ENCODE results near the gene INSIG2.

DNA sequence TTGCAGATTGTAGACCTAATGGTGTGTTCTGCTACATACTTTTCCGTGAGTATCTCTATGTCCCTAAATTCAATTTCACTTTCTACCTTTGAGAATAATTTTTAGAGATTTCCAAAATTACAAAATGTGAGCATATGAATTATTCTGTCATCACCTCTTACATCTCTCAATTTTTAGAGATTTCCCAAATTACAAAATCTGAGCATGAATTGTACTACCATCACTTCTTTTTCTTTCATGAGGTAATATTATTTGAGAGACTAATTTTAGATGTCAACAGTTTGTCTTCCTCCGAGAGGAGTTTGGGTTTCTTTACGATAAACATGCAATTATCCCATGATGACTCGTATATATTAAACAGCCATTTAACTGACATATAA lies 32.1 kb downstream of the INSIG2 start:
- no peak for TF ChIP-seq FOXM1 (IDR thresholded peaks at IDR 0.05; ENCODE audit: borderline replicate concordance, low read depth)
- no peak for TF ChIP-seq TCF12 (IDR thresholded peaks at IDR 0.05; ENCODE audit: low read depth)
- TF ChIP-seq, protein P1, sequence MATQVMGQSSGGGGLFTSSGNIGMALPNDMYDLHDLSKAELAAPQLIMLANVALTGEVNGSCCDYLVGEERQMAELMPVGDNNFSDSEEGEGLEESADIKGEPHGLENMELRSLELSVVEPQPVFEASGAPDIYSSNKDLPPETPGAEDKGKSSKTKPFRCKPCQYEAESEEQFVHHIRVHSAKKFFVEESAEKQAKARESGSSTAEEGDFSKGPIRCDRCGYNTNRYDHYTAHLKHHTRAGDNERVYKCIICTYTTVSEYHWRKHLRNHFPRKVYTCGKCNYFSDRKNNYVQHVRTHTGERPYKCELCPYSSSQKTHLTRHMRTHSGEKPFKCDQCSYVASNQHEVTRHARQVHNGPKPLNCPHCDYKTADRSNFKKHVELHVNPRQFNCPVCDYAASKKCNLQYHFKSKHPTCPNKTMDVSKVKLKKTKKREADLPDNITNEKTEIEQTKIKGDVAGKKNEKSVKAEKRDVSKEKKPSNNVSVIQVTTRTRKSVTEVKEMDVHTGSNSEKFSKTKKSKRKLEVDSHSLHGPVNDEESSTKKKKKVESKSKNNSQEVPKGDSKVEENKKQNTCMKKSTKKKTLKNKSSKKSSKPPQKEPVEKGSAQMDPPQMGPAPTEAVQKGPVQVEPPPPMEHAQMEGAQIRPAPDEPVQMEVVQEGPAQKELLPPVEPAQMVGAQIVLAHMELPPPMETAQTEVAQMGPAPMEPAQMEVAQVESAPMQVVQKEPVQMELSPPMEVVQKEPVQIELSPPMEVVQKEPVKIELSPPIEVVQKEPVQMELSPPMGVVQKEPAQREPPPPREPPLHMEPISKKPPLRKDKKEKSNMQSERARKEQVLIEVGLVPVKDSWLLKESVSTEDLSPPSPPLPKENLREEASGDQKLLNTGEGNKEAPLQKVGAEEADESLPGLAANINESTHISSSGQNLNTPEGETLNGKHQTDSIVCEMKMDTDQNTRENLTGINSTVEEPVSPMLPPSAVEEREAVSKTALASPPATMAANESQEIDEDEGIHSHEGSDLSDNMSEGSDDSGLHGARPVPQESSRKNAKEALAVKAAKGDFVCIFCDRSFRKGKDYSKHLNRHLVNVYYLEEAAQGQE (IDR thresholded peaks at IDR 0.05; ENCODE audit: low read depth) = no peak
- no peak for TF ChIP-seq RAD21 (IDR thresholded peaks at IDR 0.05; ENCODE audit: low read depth)
- TF ChIP-seq, protein P2, sequence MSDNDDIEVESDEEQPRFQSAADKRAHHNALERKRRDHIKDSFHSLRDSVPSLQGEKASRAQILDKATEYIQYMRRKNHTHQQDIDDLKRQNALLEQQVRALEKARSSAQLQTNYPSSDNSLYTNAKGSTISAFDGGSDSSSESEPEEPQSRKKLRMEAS (IDR thresholded peaks at IDR 0.05) = no peak
- TF ChIP-seq CREB1 (IDR thresholded peaks at IDR 0.05; ENCODE audit: low read depth) = no peak
- no peak for TF ChIP-seq CEBPB (IDR thresholded peaks at IDR 0.05)
- TF ChIP-seq EP300 (IDR thresholded peaks at IDR 0.05; ENCODE audit: borderline replicate concordance) = no peak
- TF ChIP-seq TAF1 (IDR thresholded peaks at IDR 0.05; ENCODE audit: low read depth) = no peak
- TF ChIP-seq NFIC (IDR thresholded peaks at IDR 0.05) = no peak
- TF ChIP-seq ZBTB7A (IDR thresholded peaks at IDR 0.05; ENCODE audit: low read depth) = no peak

Measured in Ishikawa (cell line).